ENCODE data around the gene XCR1.
"Not testable (repeated sequence)": the region's sequence is repeated elsewhere in the genome, so short reads cannot be mapped to it uniquely, and the experiment has no call there.

The XCR1 gene

DNA sequence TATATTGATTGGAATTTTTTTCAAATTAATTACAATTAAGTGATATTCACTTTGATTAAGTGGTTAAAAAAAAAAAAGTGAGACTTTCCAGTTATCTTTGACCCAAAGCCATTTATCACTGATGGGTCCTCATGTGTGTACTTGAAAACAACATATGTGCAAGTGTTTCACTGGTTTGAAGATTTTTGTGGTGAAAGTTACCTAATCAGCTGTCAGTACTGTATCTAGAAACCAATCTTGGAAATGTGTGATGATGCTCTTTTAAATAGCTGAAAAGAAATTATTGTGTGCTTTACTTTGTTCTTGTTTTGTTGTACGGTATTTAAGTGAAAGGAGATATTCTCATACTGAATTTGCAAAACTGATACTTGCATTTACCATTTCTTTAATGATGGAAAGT, 11.6 kb upstream of the XCR1 start:
- DNase-seq (ENCODE audit: low spot score): no peak

DNA sequence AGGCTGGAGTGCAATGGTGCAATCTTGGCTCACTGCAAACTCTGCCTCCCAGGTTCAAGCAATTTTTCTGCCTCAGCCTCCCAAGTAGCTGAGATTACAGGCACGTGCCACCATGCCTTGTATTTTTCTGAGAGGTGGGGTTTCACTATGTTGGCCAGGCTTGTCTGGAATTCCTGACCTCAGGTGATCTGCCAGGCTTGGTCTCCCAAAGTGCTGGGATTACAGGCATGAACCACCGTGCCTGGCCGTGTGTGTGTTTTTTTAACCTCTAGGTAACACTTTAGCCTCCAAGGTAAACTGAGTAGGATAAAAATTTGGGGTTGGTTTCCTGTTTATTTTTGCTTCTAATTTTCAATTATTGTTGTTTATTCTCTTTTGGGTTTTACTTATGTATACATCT, 10.8 kb upstream of the XCR1 start:
- DNase-seq (ENCODE audit: low spot score): not testable (repeated sequence)

DNA sequence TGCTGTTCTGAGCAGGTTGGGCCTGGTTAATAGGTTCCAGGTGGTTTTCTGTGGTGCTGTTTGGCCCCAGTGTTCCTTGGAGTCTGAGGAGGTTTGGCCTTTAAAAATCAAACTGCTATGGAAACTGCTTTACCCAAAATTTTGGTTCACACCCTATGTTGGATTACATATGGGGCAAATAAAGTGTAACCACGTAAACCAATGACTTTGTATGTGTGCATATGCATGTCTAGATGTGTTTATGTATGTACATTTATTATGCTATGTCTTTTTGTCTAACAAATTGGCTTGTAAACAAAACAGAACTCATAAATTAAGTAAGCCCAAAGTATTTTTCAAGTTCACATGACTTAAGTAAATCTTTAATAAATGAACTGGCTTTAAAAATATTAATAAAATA, 8.9 kb upstream of the XCR1 start:
- no peak for DNase-seq (ENCODE audit: low spot score)

DNA sequence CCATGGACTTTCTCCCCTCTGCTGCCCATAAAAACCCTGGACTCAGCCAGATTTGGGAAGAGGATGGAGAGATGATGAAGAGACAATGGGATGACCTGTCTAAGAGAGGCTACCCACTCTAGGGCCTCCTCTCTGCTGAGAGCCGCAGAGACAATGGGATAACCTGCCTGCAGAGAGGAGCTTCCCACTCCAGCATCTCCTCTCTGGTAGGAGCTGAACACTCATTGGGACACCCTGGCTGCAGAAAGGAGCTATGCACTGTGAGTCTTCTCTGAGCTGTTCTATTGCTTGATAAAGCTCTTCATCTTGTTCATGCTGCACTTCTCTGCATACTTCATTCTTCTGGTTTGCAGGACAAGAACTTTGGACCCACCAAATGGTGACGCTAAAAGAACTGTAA, 4.5 kb upstream of the XCR1 start:
- DNase-seq (ENCODE audit: low spot score): no peak

DNA sequence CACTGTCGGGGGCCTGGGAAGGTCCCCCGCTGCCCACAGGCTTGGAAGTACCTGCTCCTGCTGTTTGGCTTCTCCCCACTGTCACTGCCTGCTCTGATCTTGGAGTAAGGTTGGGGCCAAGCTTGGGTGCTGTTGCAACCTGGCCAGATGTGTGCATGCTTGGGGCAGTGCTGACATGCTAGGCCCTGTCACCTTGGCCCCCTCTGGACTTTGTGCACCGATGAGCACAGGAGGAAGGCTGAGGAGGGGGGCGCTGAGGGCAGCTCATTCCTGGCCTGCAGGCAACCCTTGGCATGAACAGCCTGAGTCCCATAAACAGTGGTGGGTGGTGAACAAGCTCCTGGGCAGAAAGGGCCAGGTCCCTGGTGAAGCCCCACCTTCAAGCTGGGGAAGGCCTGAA, 4.0 kb upstream of the XCR1 start:
- DNase-seq (ENCODE audit: low spot score): no peak

DNA sequence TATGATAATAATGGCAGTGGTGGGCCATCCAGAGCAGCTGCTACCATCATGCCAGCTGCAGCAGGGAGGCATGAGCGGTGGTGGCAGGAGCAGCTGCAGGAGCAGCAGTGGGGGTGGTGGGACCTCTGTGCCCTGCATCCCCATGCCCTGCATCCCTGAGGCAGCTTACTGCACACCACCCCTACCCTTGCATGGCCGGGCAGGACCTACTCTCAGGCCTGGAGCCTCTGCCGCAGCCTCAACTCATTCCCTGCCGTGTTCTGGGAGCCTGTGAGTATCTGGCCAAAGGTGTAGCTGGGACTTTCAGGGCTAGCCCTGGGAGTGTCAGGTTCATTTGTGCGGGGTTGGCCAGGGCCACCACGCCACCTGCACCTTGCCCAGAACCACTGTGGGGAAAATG, 3.3 kb upstream of the XCR1 start:
- DNase-seq (ENCODE audit: low spot score): no peak

DNA sequence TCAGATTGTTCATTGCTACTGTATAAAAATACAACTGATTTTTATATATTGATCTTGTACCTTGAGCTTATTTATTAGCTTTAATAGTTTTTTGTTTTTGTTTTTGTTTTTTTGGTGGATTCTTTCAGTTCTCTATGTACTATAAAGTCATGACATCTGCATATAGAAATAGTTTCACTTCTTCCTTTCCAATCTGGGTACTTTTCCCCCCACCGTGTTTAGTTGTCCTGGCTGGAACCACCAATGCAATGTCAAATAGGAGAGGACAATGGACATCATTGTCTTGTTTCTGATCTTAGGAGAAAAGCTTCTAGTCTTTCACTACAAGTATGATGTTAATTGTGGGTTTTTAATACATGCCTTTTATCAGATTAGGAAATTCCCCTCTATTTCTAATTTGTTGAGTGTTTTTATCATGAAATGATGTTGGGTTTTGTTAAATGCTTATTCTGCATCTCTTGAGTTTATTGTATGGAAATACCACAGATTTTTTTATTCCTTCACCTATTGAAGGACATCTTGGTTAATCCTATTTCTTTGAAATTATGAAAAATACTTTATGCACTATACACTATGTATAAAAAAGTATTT, 2.8 kb upstream of the XCR1 start:
- no peak for DNase-seq (ENCODE audit: low spot score)

DNA sequence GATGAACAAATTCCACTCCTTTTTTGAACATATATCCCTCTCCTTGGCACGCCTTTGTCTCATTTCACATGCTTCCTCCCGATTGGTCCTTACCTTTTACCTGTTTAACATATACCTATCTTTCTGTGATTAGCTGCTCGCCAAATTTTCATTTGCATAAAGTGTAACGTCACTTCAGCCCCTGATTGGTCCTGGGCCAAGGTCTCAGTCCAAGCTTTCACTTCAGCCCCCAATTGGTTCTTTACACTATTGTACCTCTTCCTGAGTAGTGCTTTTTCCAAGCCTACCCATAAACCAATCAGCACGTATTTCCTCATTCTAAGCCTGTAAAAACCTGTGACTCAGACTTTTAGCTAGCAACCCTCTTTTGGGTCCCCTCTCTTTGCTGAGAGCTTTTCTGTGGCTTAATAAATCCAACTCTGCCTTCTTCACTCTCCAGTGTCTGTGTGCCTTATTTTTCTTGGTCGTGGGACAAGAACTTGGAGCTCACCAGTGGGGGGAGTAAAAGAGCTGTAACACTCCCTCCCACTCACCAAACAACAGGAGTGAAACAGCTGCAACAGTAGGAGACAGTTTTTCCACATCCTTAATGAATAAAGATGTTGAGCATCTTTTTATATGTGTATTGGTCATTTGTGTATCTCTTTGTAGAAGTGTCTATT, 584 bp upstream of the XCR1 start:
- DNase-seq (ENCODE audit: low spot score): no peak

DNA sequence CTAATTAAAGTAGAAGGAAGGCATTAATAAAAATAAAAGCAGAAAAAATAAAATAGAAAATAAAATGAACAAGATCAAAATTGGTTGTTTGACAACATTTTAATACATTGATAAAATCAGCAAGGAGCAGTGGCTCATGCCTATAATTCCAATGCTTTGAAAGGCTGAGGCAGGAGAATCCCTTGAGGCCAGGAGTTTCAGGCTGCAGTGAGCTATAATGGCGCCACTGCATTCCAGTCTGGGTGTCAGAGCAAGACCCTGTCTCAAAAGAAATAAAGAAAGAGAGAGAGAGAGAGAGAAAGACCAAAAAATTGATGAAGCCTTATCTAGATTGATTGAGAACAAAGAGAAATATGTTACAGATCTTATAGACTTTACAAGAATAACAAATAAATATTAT, 2.1 kb downstream of the XCR1 start:
- no peak for DNase-seq (ENCODE audit: low spot score)

DNA sequence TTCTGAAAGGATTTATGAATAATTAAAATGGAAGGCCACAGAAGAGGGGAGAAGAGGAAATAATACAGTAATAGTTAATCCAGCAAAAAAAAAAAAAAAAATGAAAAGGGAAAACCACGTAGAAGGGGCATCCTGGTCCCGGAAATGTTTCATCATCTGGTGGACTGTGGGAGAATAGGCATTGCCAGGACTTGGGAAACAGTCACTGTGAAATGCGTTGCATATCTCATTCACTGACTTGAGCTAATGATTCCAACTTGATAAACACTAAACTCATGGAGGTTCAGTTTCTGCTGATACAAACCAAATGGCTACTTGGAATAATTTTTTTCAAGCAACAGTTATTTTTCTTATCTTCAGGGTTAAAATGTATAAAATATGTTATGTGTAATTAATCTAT, 3.2 kb downstream of the XCR1 start:
- DNase-seq (ENCODE audit: low spot score): no peak

DNA sequence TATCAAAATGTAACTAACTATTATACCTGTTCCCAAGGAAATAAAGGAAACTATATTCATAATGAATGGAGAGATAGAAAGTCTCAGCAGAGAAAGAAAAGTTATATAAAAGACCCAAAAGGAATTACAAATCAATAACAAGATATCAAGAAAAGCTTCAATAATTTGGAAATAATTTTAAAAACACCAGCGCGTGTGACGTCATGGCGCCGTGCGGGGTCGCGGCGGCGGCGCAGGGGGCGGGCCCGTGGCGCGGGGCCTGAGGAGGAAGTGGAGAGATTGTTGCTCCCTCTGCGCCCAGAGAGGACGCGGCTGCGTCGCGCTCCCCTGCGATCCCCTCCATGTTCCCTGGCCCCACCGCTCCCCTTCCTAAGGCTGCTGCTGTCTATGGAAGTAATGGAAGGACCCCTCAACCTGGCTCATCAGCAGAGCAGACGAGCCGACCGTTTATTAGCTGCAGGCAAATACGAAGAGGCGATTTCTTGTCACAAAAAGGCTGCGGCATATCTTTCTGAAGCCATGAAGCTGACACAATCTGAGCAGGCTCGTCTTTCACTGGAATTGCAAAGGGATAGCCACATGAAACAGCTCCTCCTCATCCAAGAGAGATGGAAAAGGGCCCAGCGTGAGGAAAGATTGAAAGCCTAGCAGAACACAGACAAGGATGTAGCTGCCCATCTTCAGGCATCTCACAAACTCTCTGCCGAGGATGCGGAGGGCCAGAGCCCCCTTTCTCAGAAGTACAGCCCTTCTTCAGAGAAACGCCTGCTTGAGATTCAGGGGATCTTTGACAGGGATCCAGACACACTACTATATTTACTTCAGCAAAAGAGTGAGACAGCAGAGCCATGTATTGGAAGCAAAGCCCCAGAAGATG, 4.1 kb downstream of the XCR1 start:
- no peak for DNase-seq (ENCODE audit: low spot score)

DNA sequence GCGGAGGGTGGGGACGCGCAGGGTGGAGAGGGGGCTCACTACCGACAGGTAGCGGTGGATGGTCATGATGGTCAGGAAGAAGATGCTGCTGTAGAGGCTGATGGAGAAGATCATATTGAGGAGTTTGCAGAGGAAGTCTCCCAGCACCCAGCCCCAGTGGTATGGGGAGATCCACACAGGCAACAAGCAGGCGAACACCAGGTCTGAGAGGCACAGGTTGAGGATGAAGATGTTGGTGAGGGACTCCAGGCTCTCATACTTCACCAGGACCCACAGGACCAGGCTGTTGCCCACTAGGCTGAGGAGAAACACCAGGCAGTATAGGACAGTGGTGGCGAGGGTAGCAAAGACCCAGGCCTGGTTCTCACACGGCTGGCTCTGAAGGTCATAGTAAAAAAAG, 5.8 kb downstream of the XCR1 start:
- no peak for DNase-seq (ENCODE audit: low spot score)

DNA sequence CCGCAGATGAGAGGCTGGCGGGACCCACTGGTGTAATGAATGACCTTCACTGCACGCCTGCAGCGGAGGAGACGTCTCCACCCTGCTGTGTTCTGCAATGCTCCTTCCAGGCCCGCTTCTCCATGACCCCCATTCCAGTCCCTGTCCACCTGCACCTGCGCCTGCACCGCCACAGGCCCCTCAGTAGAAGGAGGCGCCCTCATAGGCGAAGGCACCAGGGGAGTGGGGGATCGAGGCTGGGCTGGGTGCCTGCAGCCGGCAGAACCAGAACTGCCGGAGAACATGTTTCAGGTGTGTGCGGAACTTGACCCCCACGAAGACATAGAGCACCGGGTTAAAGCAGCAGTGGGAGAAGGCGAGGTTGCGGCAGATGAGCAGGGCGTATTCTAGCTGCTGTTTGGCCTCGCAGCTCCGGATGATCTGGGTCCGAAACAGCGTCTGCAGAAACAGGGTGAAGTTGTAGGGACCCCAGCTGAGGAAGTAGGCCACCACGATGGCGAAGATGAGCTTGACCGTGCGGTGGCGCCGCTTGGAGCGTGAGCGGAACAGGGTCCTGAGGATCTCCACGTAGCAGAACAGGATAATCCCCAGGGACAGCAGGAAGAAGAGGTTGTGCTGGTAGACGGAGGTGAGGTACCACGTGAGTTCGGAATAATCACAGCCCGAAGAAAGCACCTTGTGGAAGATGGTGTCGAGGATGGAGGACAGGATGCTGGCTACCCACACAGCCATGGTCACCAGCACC, 6.3 kb downstream of the XCR1 start:
- DNase-seq (ENCODE audit: low spot score): no peak

DNA sequence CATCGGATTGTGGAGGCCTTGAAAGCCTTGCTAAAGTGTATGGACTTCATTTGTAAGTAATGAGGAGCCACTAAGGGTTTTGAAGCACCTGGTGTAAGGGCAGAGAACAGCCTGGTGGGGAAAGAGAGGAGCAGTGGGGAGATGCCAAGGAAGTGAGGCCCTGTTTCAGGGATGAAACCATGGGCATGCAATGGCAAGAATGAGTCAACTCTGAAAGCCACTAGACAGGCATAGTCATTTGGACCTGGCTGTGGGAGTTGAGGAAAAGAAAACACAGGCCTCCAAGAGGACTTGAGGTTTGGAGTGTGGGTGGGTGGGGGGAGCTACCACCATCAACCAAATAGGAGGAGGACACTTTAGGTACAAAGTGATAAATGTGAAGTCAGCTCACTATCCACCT, 7.6 kb downstream of the XCR1 start:
- DNase-seq (ENCODE audit: low spot score): no peak

DNA sequence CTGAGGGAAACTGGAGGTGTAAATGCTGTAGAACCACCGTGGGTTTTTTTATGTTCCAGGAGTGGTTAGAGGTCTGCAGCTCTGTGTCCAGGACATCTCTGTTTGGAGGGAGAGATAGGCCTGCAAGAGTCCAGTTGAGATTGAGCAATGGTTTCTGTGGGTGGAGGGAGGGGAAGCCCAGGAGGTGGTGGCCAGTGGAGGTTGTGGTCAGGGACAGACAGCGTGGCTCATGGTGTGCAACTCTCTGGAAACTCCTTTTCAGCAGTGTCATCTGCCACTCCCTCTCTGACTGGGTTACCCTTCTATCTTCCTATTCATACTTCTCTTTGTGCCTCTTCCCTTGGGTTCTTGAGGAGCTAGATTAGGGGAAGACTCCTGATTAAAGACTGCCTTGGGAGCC, 9.6 kb downstream of the XCR1 start:
- DNase-seq (ENCODE audit: low spot score): no peak

DNA sequence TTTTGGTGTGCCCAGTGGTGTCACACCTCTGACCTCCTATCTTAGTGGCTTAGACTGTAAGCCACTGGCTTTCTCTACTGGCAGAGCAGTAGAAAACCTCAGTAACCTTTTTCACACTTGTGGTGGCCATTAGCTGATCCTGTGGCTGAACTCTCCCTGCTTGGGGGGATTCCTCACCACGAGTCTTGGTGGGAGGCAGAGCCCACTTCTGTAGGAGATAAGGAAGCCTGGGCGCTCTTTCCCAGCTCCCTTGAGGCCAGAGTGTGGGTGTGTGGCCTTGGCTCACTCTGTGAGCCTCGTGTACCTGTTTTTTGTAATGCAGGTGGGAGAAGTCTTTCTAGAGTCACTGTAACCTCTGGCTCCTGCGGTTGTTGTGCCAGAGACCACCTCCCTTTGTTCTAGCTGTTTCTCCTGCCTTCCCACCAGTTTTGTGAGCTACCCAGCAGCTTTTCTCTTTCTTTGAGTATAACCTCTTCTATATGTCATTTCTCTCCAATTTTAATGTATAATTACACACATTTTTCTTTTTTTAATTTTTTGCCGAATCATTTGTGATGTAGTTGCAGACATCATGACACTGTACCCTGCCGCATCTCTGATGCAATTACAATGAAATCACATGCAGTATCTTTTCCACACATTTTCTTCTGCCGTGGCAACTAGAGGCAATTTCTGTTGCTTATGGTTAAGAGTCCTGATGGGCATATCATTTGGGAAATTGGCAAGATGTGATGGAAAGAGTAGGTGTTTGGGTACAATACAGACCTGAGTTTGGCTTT, 13.8 kb downstream of the XCR1 start:
- no peak for DNase-seq (ENCODE audit: low spot score)

DNA sequence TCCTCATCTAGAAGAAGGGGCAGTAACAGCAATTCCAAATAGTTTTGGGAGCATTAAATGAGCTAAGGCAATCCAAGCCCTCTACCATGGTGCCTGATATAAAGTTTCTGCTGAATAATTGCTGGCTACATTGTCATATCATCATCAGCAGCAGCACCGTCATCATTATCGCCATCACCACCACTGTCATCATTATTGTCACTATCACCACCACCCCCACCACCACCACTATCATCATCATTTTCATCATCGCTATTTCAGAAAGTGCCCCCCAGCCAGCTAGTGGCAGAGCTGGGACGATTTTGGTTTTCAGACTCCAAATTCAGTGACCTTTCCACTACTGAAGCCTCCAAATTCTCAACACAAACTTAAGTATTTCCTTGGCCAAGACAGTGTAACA, 15.0 kb downstream of the XCR1 start:
- DNase-seq (ENCODE audit: low spot score): no peak

DNA sequence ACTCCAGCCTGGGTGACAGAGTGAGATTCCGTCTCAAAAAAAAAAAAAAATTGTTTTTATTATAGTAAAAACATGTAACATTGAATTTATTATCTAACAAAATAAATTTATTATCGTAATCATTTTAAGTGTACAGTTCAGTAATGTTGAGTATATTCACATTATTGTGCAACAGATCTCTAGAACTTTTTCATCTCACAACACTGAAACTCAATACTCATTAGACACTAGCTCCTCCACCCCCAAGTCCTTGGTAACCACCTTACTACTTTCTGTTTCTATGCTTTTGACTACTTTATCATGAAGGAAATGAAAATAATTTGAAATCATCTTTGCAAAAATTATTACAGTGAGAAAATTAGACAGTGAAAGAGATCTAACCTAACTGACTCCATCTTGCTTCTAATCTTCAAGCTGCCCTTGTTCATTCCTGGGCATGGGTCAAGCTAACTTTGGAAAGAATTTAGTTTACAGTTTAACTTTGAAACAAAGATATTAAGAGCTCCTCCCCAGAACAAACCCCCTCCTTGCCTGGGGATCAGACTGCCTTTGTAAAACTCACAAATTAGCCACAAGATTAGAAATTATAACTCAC, 16.7 kb downstream of the XCR1 start:
- no peak for DNase-seq (ENCODE audit: low spot score)

DNA sequence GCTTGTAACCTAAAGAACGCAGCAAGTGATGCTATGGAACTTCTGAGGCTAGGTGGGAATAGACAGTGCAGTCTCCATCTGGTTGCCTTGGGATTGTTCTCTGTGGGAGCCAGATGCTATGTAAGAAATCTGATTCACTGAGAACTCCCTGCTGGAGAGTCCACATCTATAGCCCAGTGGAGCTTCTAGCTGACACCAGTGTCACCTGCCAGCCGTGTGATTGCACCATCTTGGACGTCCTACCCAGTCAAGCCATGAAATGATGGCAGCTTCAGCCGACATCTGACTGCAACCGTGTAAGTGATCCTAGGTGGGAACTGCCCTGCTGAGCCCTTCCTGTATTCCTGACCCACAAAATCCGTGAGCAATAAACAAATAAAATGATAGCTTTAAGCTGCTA, 19.2 kb downstream of the XCR1 start:
- DNase-seq (ENCODE audit: low spot score): no peak

DNA sequence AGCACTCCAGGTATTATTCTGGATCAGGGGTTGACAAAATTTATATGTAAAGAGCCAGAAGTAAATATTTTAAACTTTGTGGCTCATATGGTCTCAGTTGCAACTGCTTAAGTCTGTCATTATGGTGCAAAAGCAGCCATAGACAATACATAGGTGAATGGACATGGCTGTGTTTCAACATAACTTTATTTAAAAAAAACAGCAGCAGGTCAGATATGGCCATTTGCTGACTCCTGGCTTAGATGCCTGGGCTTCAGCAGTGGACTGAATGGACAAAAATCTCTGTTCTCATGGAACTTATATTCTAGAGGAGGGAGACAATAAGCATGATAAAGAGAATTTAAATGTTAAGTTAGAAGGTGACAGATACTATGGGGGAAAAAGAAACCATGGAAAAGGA, 20.0 kb downstream of the XCR1 start:
- no peak for DNase-seq (ENCODE audit: low spot score)

DNA sequence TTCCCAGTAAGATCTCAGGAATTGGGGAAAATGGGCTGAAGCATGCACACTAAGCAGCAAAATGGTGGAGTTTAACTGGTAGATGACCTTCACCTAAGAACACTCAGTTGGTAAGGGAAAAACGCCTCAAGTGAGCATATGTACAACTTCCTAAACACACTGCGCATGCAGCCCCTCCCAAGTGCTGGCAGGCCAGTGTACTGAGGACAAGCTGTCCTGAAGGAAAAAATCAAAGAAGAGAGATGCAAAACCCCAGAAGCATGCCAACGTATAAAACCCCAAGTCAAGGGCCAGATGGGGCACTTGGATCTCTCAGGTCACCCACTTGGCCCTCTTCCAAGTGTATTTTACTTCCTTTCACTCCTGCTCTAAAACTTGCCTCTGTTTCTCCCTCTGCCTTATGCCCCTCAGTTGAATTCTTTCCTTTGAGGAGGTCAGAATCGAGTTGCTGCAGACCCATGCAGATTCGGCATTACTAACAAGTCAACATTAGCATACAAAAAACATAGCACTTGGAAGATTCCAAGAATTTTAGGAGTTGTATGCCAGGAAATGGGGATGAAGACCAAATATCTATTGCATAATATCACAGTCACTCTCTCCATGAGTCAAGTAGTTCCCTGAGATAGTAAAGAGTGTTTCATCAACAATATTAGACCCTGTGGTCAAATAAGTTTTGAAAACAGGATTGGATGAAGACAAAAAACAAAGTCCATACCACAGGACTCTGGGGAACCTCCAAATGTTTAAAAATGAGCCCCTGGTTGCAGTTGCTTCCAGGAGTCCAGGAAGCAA, 20.8 kb downstream of the XCR1 start:
- DNase-seq (ENCODE audit: low spot score): no peak

Data from hematopoietic multipotent progenitor cell treated with erythropoietin and hydrocortisone succinate and interleukin-3 and kit ligand, for 17 days (in vitro differentiated cells).